ENCODE measurements around the gene BEND3. TPM values are rescaled to one million over a fixed set of nuclear protein-coding genes. Genes with fewer than 3 reads are reported as not detected.

BEND3 gene
- total and polyA plus RNA-seq, 2 experiments from 2014 or later = 9.2 to 33.7 TPM

- no peaks in the 10 kb centered on the region for H3K27me3 ChIP-seq (ENCODE audit: insufficient read depth)
- no peak overlapping the region for H3K4me3 ChIP-seq
- H3K27ac ChIP-seq (ENCODE audit: low read depth) = peak overlapping the region; percentile 72; the same call in 1 of the 2 replicates
- ATAC-seq (no peak), DNase-seq (ENCODE audit: low spot score) (no peak)
- peaks cover 48% of the 10 kb centered on the region for H3K36me3 Mint-ChIP-seq (ENCODE audit: low read depth)
- H3K4me1 ChIP-seq (ENCODE audit: insufficient read depth) = peaks cover 17% of the 10 kb centered on the region
- peaks cover 39% of the 10 kb centered on the region for H3K4me1 Mint-ChIP-seq
- no peaks in the 10 kb centered on the region for H3K36me3 ChIP-seq (ENCODE audit: insufficient read depth)
- no peak overlapping the region for H3K4me2 ChIP-seq
- no peaks in the 10 kb centered on the region for H3K9me2 ChIP-seq (ENCODE audit: insufficient read depth)
- no peak overlapping the region for H3K4me3 Mint-ChIP-seq
- H3K79me2 ChIP-seq (replicated peaks; ENCODE audit: insufficient read depth) = no peaks in the 10 kb centered on the region
- 0 out of 2 replicates have a peak overlapping the region, but pooled peaks have one; percentile 46 for H3K27ac Mint-ChIP-seq
- peaks cover 16% of the 10 kb centered on the region; the same call in 1 of the 2 replicates for H3F3A ChIP-seq (replicated peaks; ENCODE audit: low read depth)
- peaks cover 8% of the 10 kb centered on the region for H3K27me3 Mint-ChIP-seq (ENCODE audit: insufficient read depth, low read depth, poor library complexity)
- no peaks in the 10 kb centered on the region for H3K9me3 Mint-ChIP-seq
- TF ChIP-seq NANOG (IDR thresholded peaks at IDR 0.05; ENCODE audit: borderline replicate concordance) (no peak), CTCF (conservative IDR thresholded peaks at IDR 0.05; ENCODE audit: low read depth in 2 of 2) (no peak), JUNB (IDR thresholded peaks at IDR 0.05; ENCODE audit: unreplicated experiment) (no peak), ZNF114 (CRISPR knock-in tag; IDR thresholded peaks at IDR 0.05) (no peak), REST (IDR thresholded peaks at IDR 0.05; ENCODE audit: unreplicated experiment) (no peak), ETS1 (IDR thresholded peaks at IDR 0.05) (no peak), EZH2 (IDR thresholded peaks at IDR 0.05; ENCODE audit: low read depth, unreplicated experiment) (no peak), EZH2phosphoT487 (IDR thresholded peaks at IDR 0.05; ENCODE audit: unreplicated experiment) (no peak), STAT1 (IDR thresholded peaks at IDR 0.05; ENCODE audit: unreplicated experiment) (no peak), ZNF462 (CRISPR knock-in tag; IDR thresholded peaks at IDR 0.05) (no peak), POLR2AphosphoS5 (IDR thresholded peaks at IDR 0.05; ENCODE audit: low read depth) (no peak)
- H2AFZ ChIP-seq = no peak overlapping the region
- H4K20me1 ChIP-seq (replicated peaks; ENCODE audit: insufficient read depth) = no peaks in the 10 kb centered on the region
These were observed 48.3 kb downstream of the BEND3 start for GRCh38 chr6:107066697-107067659.

Data from GM23338 (cell line).